NCI-H2081 (cell line): ENCODE data around the gene GPLD1.
"Not testable (repeated sequence)": the region's sequence is repeated elsewhere in the genome, so short reads cannot be mapped to it uniquely, and the experiment has no call there.

Experiments
- DNase-seq, 2 experiments: peaks; one replicate each; lab custom pipeline; 2025; lab: John Stamatoyannopoulos, UW

The GPLD1 gene

GRCh38 chr6:24489470-24489869, at the start of gene GPLD1:
Gene GPLD1 (minus strand): TSS chr6:24489578. CDS start chr6:24489511, 67 bp downstream.
- DNase-seq: no peak

GRCh38 chr6:24537771-24538385, 48.5 kb upstream of the GPLD1 start:
- no peak for DNase-seq

GRCh38 chr6:24537082-24537699, 47.8 kb upstream of the GPLD1 start:
- peak in 1 of 2 experiments; percentile 41 for DNase-seq

- DNase-seq: peak; percentile 64 to 91
These were observed 47.1 kb upstream of the GPLD1 start for GRCh38 chr6:24536466-24536865.

- no peak for DNase-seq
These were observed 45.8 kb upstream of the GPLD1 start for GRCh38 chr6:24535210-24535609.

GRCh38 chr6:24534329-24534728, 45.0 kb upstream of the GPLD1 start:
- DNase-seq: no peak

GRCh38 chr6:24529985-24530384, 40.6 kb upstream of the GPLD1 start:
- no peak for DNase-seq

GRCh38 chr6:24524805-24525204, 35.4 kb upstream of the GPLD1 start:
- DNase-seq: peak; percentile 61 to 66

GRCh38 chr6:24524329-24524728, 35.0 kb upstream of the GPLD1 start:
- no peak for DNase-seq

- peak in 1 of 2 experiments; percentile 56 for DNase-seq
These were observed 33.1 kb upstream of the GPLD1 start for GRCh38 chr6:24522228-24523176.

GRCh38 chr6:24520929-24521546, 31.7 kb upstream of the GPLD1 start:
- DNase-seq: peak in 1 of 2 experiments; percentile 18

- DNase-seq: no peak
These were observed 28.5 kb upstream of the GPLD1 start for GRCh38 chr6:24517659-24518543.

GRCh38 chr6:24513602-24514001, 24.2 kb upstream of the GPLD1 start:
- DNase-seq: no peak

GRCh38 chr6:24511976-24512375, 22.6 kb upstream of the GPLD1 start:
- not testable (repeated sequence) for DNase-seq

- no peak for DNase-seq
These were observed 17.6 kb upstream of the GPLD1 start for GRCh38 chr6:24506814-24507520.

- DNase-seq: no peak
These were observed 15.5 kb upstream of the GPLD1 start for GRCh38 chr6:24504649-24505586.

GRCh38 chr6:24504287-24504648, 14.9 kb upstream of the GPLD1 start:
- DNase-seq: no peak

- no peak for DNase-seq
These were observed 12.5 kb upstream of the GPLD1 start for GRCh38 chr6:24501914-24502313.

- DNase-seq: no peak
These were observed 12.0 kb upstream of the GPLD1 start for GRCh38 chr6:24501374-24501773.

GRCh38 chr6:24500683-24501082, 11.3 kb upstream of the GPLD1 start:
- no peak for DNase-seq
